Body of pancreas (tissue), 4 donors: ENCODE results near the gene TCEA2. TPM values are rescaled to one million over a fixed set of nuclear protein-coding genes. Genes with fewer than 3 reads are reported as not detected.

Experiments
- ATAC-seq: fragments of 150-250 bp; one replicate; pipeline ENCODE4 v1.9.1; 2016
- DNase-seq, 4 donors: peaks; one replicate each; pipeline ENCODE4 v3.0.0-alpha.2; 2019
- H3K27ac ChIP-seq, 4 donors: fragments of 200-600 bp; sonication (generic); 1 replicate in 3 of 4; 2 replicates in 1 of 4; pipeline versions ENCODE4 v1.5.1 to v1.6.1; 2016 to 2019; ENCODE audit warnings: mild to moderate bottlenecking in 1 of 4, mixed read lengths in 1 of 4, moderate library complexity in 1 of 4
- H3K27me3 ChIP-seq, 2 donors: fragments of 200-600 bp; sonication (generic); one replicate each; pipeline ENCODE4 v1.6.0; 2016; ENCODE audit warnings: mild to moderate bottlenecking in 1 of 2
- H3K36me3 ChIP-seq, 2 donors: fragments of 200-600 bp; sonication (generic); replicated peaks in 1 of 2; 2 replicates each; pipeline ENCODE4 v1.5.1; 2016; ENCODE audit warnings: low read depth in 2 of 2; ENCODE audit not compliant: insufficient read depth in 1 of 2
- H3K4me1 ChIP-seq: fragments of 200-600 bp; sonication (generic); one replicate; pipeline ENCODE4 v1.6.0; 2016
- H3K4me3 ChIP-seq, 2 donors: fragments of 200-600 bp; sonication (generic); 1 replicate in 1 of 2; 2 replicates in 1 of 2; pipeline ENCODE4 v1.5.1; 2016 to 2019
- H3K9me3 ChIP-seq, 3 donors: fragments of 200-600 bp; sonication (generic); 1 replicate in 2 of 3; 2 replicates in 1 of 3; pipeline ENCODE4 v1.5.1; 2016
- CTCF ChIP-seq, 7 experiments: fragments of 450-650 bp in 4 of 7; fragments of 200-600 bp in 3 of 7; sonication (generic) in 3 of 7; IDR thresholded peaks; one replicate each; pipeline ENCODE4 v1.5.1; 2016 to 2019; ENCODE audit warnings: antibody characterized with exemption in 7 of 7
- POLR2A ChIP-seq, 3 donors: fragments of 450-650 bp; IDR thresholded peaks; one replicate each; pipeline ENCODE4 v1.6.1; 2016; ENCODE audit warnings: antibody characterized with exemption in 3 of 3, mild to moderate bottlenecking in 2 of 3
- WGBS, 2 donors: methylation state at CpG; one replicate each; pipeline ENCODE4 v1.1.5; 2017; 5-methylcytosine and 5-hydroxymethylcytosine counted together
- intact Hi-C: fragments of 100-400 bp; cut with DNase I; formaldehyde crosslinking; loops from one replicate; pipeline ENCODE4 v1.15.1; 2023
- total RNA-seq, 2 donors: library from RNA; depleted of rRNA; stranded (reverse); fragments of >200 nt; gene quantifications; one replicate each; pipeline ENCODE4 v1.1.0, GENCODE V29; 2016

The TCEA2 gene
- total RNA-seq, 2 donors from 2014 or later, result 16.6 to 17.5 TPM

- WGBS, 2 donors, result 50 to 60% methylated on average over 4 of the region's 4 CpGs
- intact Hi-C loops, result no loop called here
- Histone ChIP-seq H3K4me3 (no peak overlapping the region), H3K36me3 (no peaks in the 10 kb centered on the region), H3K9me3 (no peaks in the 10 kb centered on the region), H3K4me1 (no peaks in the 10 kb centered on the region), H3K27me3 (no peaks in the 10 kb centered on the region), H3K27ac (no peak overlapping the region)
- TF ChIP-seq POLR2A (IDR thresholded peaks at IDR 0.05), result no peak
- no peak for TF ChIP-seq CTCF (IDR thresholded peaks at IDR 0.05)
- ATAC-seq, result no peak
- no peak for DNase-seq
Observed at GRCh38 chr20:64095455-64095854, 32.5 kb downstream of the TCEA2 start.

- Histone ChIP-seq H3K36me3 (no peaks in the 10 kb centered on the region), H3K4me3 (no peak overlapping the region), H3K27ac (no peak overlapping the region), H3K27me3 (no peaks in the 10 kb centered on the region), H3K4me1 (no peaks in the 10 kb centered on the region), H3K9me3 (no peaks in the 10 kb centered on the region)
- intact Hi-C loops, result no loop called here
- TF ChIP-seq CTCF (IDR thresholded peaks at IDR 0.05), result no peak
- no peak for DNase-seq
- no peak for ATAC-seq
- 73 to 74% methylated on average over 11 of the region's 11 CpGs for WGBS, 2 donors
Observed at GRCh38 chr20:64095927-64096326, 32.9 kb downstream of the TCEA2 start.

DNA sequence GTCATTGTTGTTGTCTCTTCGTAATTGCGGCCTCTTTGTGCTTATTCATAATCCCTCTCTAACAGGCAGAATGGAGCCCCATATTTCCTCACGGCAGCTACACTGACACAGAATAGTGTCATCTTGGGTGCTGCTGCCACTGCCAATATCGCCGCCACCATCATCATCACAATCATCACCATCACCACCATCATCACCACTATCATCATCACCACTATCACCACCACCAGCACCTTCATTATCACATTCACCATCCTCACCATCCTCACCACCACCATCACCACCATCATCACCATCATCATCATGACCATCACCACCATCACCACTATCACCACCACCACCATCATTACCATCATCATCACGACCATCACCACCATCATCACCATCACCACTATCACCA, 33.5 kb downstream of the TCEA2 start:
- DNase-seq (no peak), ATAC-seq (no peak)
- H3K27ac ChIP-seq, result no peak overlapping the region
- intact Hi-C loops, result no loop called here
- H3K4me1 ChIP-seq, result no peaks in the 10 kb centered on the region
- WGBS, 2 donors, result 79 to 80% methylated on average over 6 of the region's 6 CpGs
- TF ChIP-seq POLR2A (IDR thresholded peaks at IDR 0.05), result no peak
- no peak for TF ChIP-seq CTCF (IDR thresholded peaks at IDR 0.05)
- no peaks in the 10 kb centered on the region for H3K9me3 ChIP-seq
- peaks cover 0 to 2% of the 10 kb centered on the region in 2 donors for H3K27me3 ChIP-seq
- no peak overlapping the region for H3K4me3 ChIP-seq
- no peaks in the 10 kb centered on the region for H3K36me3 ChIP-seq

DNA sequence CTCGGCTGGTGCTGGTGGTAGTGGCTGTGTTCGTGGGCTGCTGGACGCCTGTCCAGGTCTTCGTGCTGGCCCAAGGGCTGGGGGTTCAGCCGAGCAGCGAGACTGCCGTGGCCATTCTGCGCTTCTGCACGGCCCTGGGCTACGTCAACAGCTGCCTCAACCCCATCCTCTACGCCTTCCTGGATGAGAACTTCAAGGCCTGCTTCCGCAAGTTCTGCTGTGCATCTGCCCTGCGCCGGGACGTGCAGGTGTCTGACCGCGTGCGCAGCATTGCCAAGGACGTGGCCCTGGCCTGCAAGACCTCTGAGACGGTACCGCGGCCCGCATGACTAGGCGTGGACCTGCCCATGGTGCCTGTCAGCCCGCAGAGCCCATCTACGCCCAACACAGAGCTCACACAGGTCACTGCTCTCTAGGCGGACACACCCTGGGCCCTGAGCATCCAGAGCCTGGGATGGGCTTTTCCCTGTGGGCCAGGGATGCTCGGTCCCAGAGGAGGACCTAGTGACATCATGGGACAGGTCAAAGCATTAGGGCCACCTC, 35.5 kb downstream of the TCEA2 start:
- no peak overlapping the region for H3K4me3 ChIP-seq
- H3K27me3 ChIP-seq, result peaks cover 0 to 6% of the 10 kb centered on the region in 2 donors
- no peaks in the 10 kb centered on the region for H3K9me3 ChIP-seq
- H3K27ac ChIP-seq, result no peak overlapping the region
- DNase-seq (no peak), ATAC-seq (no peak)
- intact Hi-C loops, result no loop called here
- TF ChIP-seq POLR2A (IDR thresholded peaks at IDR 0.05) (no peak), CTCF (IDR thresholded peaks at IDR 0.05) (no peak)
- no peaks in the 10 kb centered on the region for H3K36me3 ChIP-seq
- peaks cover 12% of the 10 kb centered on the region for H3K4me1 ChIP-seq
- 91 to 94% methylated on average over 4 to 28 of the region's 28 CpGs for WGBS, 2 donors

DNA sequence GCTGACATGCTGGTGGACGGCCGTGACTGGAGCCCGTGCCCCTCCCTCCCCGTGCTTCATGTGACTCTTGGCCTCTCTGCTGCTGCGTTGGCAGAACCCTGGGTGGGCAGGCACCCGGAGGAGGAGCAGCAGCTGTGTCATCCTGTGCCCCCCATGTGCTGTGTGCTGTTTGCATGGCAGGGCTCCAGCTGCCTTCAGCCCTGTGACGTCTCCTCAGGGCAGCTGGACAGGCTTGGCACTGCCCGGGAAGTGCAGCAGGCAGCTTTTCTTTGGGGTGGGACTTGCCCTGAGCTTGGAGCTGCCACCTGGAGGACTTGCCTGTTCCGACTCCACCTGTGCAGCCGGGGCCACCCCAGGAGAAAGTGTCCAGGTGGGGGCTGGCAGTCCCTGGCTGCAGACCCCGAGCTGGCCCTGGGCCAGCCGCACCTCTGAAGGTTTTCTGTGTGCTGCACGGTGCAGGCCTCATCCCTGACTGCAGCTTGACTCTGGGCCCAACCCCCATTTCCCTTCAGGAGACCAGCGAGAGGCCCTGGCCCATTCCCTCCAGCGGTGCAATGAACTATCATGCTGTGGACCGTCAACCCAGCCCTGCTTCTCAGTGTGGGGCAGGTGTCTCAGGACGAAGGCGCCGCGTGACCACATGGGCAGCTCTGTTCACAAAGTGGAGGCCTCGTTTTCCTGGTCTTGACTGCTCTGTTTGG, 36.2 kb downstream of the TCEA2 start:
- Histone ChIP-seq H3K4me1 (peaks cover 12% of the 10 kb centered on the region), H3K27ac (no peak overlapping the region), H3K36me3 (no peaks in the 10 kb centered on the region), H3K27me3 (peaks cover 0 to 6% of the 10 kb centered on the region in 2 donors), H3K4me3 (no peak overlapping the region), H3K9me3 (no peaks in the 10 kb centered on the region)
- no peak for DNase-seq
- WGBS, 2 donors, result 71 to 80% methylated on average over 5 to 18 of the region's 21 CpGs
- no peak for ATAC-seq
- no peak for TF ChIP-seq POLR2A (IDR thresholded peaks at IDR 0.05)
- no peak for TF ChIP-seq CTCF (IDR thresholded peaks at IDR 0.05)
- intact Hi-C loops, result no loop called here
